IMR-90 (cell line): Measurements from ENCODE around the gene ANKFY1. TPM values are rescaled to one million over a fixed set of nuclear protein-coding genes. Genes with fewer than 3 reads are reported as not detected.

Source experiments
- ATAC-seq: fragments of 200-7000 bp; cut with Tn5 transposase; 2 replicates; pipeline ENCODE4 v1.9.1; 2020; ENCODE audit warnings: low read depth, mild to moderate bottlenecking, moderate library complexity
- BruUV-seq: library from RNA; stranded (reverse); fragments of 400-500 nt; replicated peaks from 2 replicates; lab custom pipeline; 2021; lab: Mats Ljungman, UMichigan
- CTCF ChIA-PET: fragments of 300-600 bp; formaldehyde crosslinking; extraction: SDS; loops from one replicate; lab custom pipeline; 2021; ENCODE audit warnings: antibody characterized with exemption; lab: Yijun Ruan, JAX
- POLR2A ChIA-PET: fragments of 300-600 bp; sonication (Branson Sonifier 250); formaldehyde crosslinking; loops from one replicate; lab custom pipeline; 2022; ENCODE audit warnings: antibody characterized with exemption; ENCODE audit not compliant: unreplicated experiment; lab: Charles Lee
- DNase-seq: peaks from one replicate; pipeline ENCODE4 v3.0.0; 2013
- H2AFZ ChIP-seq: replicated peaks from 2 replicates; pipeline ENCODE3; 2013; ENCODE audit warnings: low read length, mild to moderate bottlenecking; ENCODE audit not compliant: poor library complexity
- H2AK5ac ChIP-seq: 2 replicates; pipeline ENCODE4 v1.6.1; 2013; ENCODE audit warnings: low read depth, low read length, inconsistent platforms
- H2AK9ac ChIP-seq: replicated peaks from 2 replicates; pipeline ENCODE3; 2013; ENCODE audit warnings: mild to moderate bottlenecking, low read depth, low read length, moderate library complexity; ENCODE audit not compliant: poor library complexity
- H2BK120ac ChIP-seq: 2 replicates; pipeline ENCODE4 v1.6.1; 2013; ENCODE audit warnings: low read depth, low read length, inconsistent platforms
- H2BK15ac ChIP-seq: 3 replicates; pipeline ENCODE4 v1.6.1; 2013; ENCODE audit warnings: low read depth, low read length, inconsistent platforms
- H2BK20ac ChIP-seq: 2 replicates; pipeline ENCODE4 v1.6.1; 2013; ENCODE audit warnings: low read depth, mild to moderate bottlenecking, inconsistent platforms, low read length, moderate library complexity
- H2BK5ac ChIP-seq: 2 replicates; pipeline ENCODE4 v1.6.1; 2013; ENCODE audit warnings: mild to moderate bottlenecking, low read depth, low read length, inconsistent platforms; ENCODE audit not compliant: poor library complexity, severe bottlenecking
- H3K14ac ChIP-seq: replicated peaks from 2 replicates; pipeline ENCODE4 v1.6.1; 2013; ENCODE audit warnings: low read depth, low read length, inconsistent platforms
- H3K18ac ChIP-seq: 2 replicates; pipeline ENCODE4 v1.6.1; 2013; ENCODE audit warnings: low read depth, low read length, control low read depth
- H3K23ac ChIP-seq: 2 replicates; pipeline ENCODE4 v1.6.1; 2013; ENCODE audit warnings: low read depth, low read length, inconsistent platforms
- H3K27ac ChIP-seq: 2 replicates; pipeline ENCODE4 v1.5.1; 2013; ENCODE audit warnings: mild to moderate bottlenecking, control low read depth, low read length; ENCODE audit not compliant: insufficient read depth
- H3K27me3 ChIP-seq: 2 replicates; pipeline ENCODE4 v1.6.1; 2013; ENCODE audit warnings: low read length; ENCODE audit not compliant: control insufficient read depth, insufficient read depth
- H3K36me3 ChIP-seq: 2 replicates; pipeline ENCODE4 v1.6.1; 2013; ENCODE audit warnings: low read length, mixed read lengths; ENCODE audit not compliant: control insufficient read depth, insufficient read depth
- H3K4ac ChIP-seq: 2 replicates; pipeline ENCODE4 v1.6.1; 2013; ENCODE audit warnings: low read depth, low read length, inconsistent platforms
- H3K4me1 ChIP-seq: 2 replicates; pipeline ENCODE4 v1.6.1; 2013; ENCODE audit warnings: low read length, mixed read lengths; ENCODE audit not compliant: control insufficient read depth, insufficient read depth
- H3K4me2 ChIP-seq: 2 replicates; pipeline ENCODE4 v1.6.1; 2013; ENCODE audit warnings: low read depth, mild to moderate bottlenecking, control low read depth, low read length, moderate library complexity
- H3K4me3 ChIP-seq: 2 replicates; pipeline ENCODE4 v1.5.1; 2013; ENCODE audit warnings: low read depth, mild to moderate bottlenecking, control low read depth, low read length, moderate library complexity; ENCODE audit not compliant: insufficient read depth
- H3K56ac ChIP-seq: 2 replicates; pipeline ENCODE4 v1.6.1; 2013; ENCODE audit warnings: low read length, inconsistent platforms; ENCODE audit not compliant: insufficient read depth; ENCODE audit errors: extremely low read depth
- H3K79me1 ChIP-seq, 2 experiments: 2 replicates each; pipeline ENCODE4 v1.6.1; 2013; ENCODE audit warnings: low read length in 2 of 2, inconsistent platforms in 1 of 2, low read depth in 1 of 2
- H3K9ac ChIP-seq: 2 replicates; pipeline ENCODE4 v1.6.1; 2013; ENCODE audit warnings: low read depth, low read length, control low read depth
- H3K9me1 ChIP-seq: 2 replicates; pipeline ENCODE4 v1.6.1; 2013; ENCODE audit warnings: low read length, inconsistent platforms; ENCODE audit not compliant: insufficient read depth
- H3K9me3 ChIP-seq: 2 replicates; pipeline ENCODE4 v1.6.1; 2013; ENCODE audit warnings: low read length; ENCODE audit not compliant: control insufficient read depth, insufficient read depth
- H4K20me1 ChIP-seq: 2 replicates; pipeline ENCODE4 v1.6.1; 2013; ENCODE audit warnings: low read length, inconsistent platforms; ENCODE audit not compliant: insufficient read depth
- H4K5ac ChIP-seq: 2 replicates; pipeline ENCODE4 v1.6.1; 2013; ENCODE audit warnings: mild to moderate bottlenecking, low read depth, low read length, control low read depth
- H4K8ac ChIP-seq, 2 experiments: 2 replicates each; pipeline ENCODE4 v1.6.1; 2013; ENCODE audit warnings: low read depth in 2 of 2, low read length in 2 of 2, control low read depth in 1 of 2, inconsistent platforms in 1 of 2
- H4K91ac ChIP-seq: 2 replicates; pipeline ENCODE4 v1.6.1; 2013; ENCODE audit warnings: low read depth, low read length, inconsistent platforms; ENCODE audit not compliant: insufficient read depth
- BHLHE40 ChIP-seq: fragments of 150-350 bp; IDR thresholded peaks from 2 replicates; pipeline ENCODE4 v1.6.1; 2016; ENCODE audit warnings: mild to moderate bottlenecking, low read depth, low read length
- CEBPB ChIP-seq: IDR thresholded peaks from 2 replicates; pipeline ENCODE4 v1.6.1; 2012; ENCODE audit warnings: low read depth, low read length, improper control_type of control experiment
- CHD1 ChIP-seq: IDR thresholded peaks from 2 replicates; pipeline ENCODE4 v1.6.1; 2012; ENCODE audit warnings: low read depth, low read length, improper control_type of control experiment
- CTCF ChIP-seq: conservative IDR thresholded peaks from 2 replicates; pipeline ENCODE4 v1.5.1; 2012; ENCODE audit warnings: mild to moderate bottlenecking, low read depth, low read length, improper control_type of control experiment
- ELK1 ChIP-seq: fragments of 150-350 bp; IDR thresholded peaks from 2 replicates; pipeline ENCODE4 v1.6.1; 2016; ENCODE audit warnings: low read depth, mild to moderate bottlenecking, low read length, moderate library complexity, borderline replicate concordance
- FOS ChIP-seq: fragments of 150-350 bp; IDR thresholded peaks from 2 replicates; pipeline ENCODE4 v1.6.1; 2016; ENCODE audit warnings: low read depth, low read length
- MAFK ChIP-seq: IDR thresholded peaks from 2 replicates; pipeline ENCODE4 v1.6.1; 2012; ENCODE audit warnings: low read depth, low read length, improper control_type of control experiment
- MAZ ChIP-seq: IDR thresholded peaks from 2 replicates; pipeline ENCODE4 v1.6.1; 2012; ENCODE audit warnings: low read depth, mild to moderate bottlenecking, low read length, improper control_type of control experiment, moderate library complexity, borderline replicate concordance
- MXI1 ChIP-seq: IDR thresholded peaks from 2 replicates; pipeline ENCODE4 v1.6.1; 2012; ENCODE audit warnings: low read depth, mild to moderate bottlenecking, low read length, moderate library complexity, borderline replicate concordance
- NFE2L2 ChIP-seq: fragments of 150-350 bp; IDR thresholded peaks from 2 replicates; pipeline ENCODE4 v1.6.1; 2016; ENCODE audit warnings: low read depth, mild to moderate bottlenecking, low read length
- POLR2A ChIP-seq: IDR thresholded peaks from 2 replicates; pipeline ENCODE4 v1.6.1; 2012; ENCODE audit warnings: mild to moderate bottlenecking, low read depth, low read length
- RAD21 ChIP-seq: IDR thresholded peaks from 2 replicates; pipeline ENCODE4 v1.6.1; 2012; ENCODE audit warnings: low read length, improper control_type of control experiment
- RCOR1 ChIP-seq: IDR thresholded peaks from 2 replicates; pipeline ENCODE4 v1.6.1; 2012; ENCODE audit warnings: mild to moderate bottlenecking, low read length, improper control_type of control experiment; ENCODE audit not compliant: insufficient replicate concordance
- RFX5 ChIP-seq: IDR thresholded peaks from 2 replicates; pipeline ENCODE4 v1.8.0; 2012; ENCODE audit warnings: low read depth, mild to moderate bottlenecking, low read length, moderate library complexity
- SMC3 ChIP-seq: fragments of 150-350 bp; IDR thresholded peaks from 2 replicates; pipeline ENCODE4 v1.6.1; 2016; ENCODE audit warnings: low read depth, mild to moderate bottlenecking, antibody characterized with exemption, low read length, moderate library complexity
- USF2 ChIP-seq: fragments of 150-350 bp; IDR thresholded peaks from 2 replicates; pipeline ENCODE4 v1.6.1; 2017; ENCODE audit warnings: mild to moderate bottlenecking, antibody characterized with exemption, low read length, low read depth
- WGBS, 2 experiments: methylation state at CpG; one replicate each; pipeline versions ENCODE4 v1.1.5 to v1.1.7; 2013; ENCODE audit warnings: missing lambda C conversion rate in 2 of 2; ENCODE audit not compliant: insufficient read length in 1 of 2; ENCODE audit errors: extremely low coverage in 2 of 2; 5-methylcytosine and 5-hydroxymethylcytosine counted together
- dilution Hi-C: fragments of 300-500 bp; cut with HindIII; formaldehyde crosslinking; loops from one replicate; pipeline ENCODE4 v1.14.3; 2018; ENCODE audit warnings: low sequenced_read_pairs; ENCODE audit not compliant: unreplicated experiment
- in situ Hi-C: fragments of 300-500 bp; cut with MboI; formaldehyde crosslinking; loops from 3 replicates; pipeline ENCODE4 v1.14.3; 2019; ENCODE audit warnings: low sequenced_read_pairs, inconsistent platforms, mixed read lengths
- intact Hi-C: fragments of 100-400 bp; cut with micrococcal nuclease; formaldehyde crosslinking; loops from 2 replicates; pipeline ENCODE4 v1.10.0; 2022
- polyA plus RNA-seq, 3 experiments: library from polyadenylated mRNA; depleted of rRNA; stranded (reverse); fragments of >200 nt; gene quantifications; 2 replicates each; pipeline ENCODE4 v1.2.3, GENCODE V29; 2012; ENCODE audit warnings: low replicate concordance in 1 of 3
- total RNA-seq: library from RNA; depleted of rRNA; stranded (reverse); fragments of >200 nt; gene quantifications from 2 replicates; pipeline ENCODE4 v1.2.3, GENCODE V29; 2012

ANKFY1 gene
- total and polyA plus RNA-seq, 2 of the 4 experiments (the other 2 are of a cell fraction): 32.3 to 48.9 TPM

- H3K4me3 ChIP-seq: no peak overlapping the region
- POLR2A ChIA-PET: no interaction called here
- no peak overlapping the region for H2AFZ ChIP-seq
- no peak overlapping the region for H4K8ac ChIP-seq
- no peak overlapping the region for H2AK5ac ChIP-seq
- DNase-seq (no peak), ATAC-seq (no peak)
- CTCF ChIA-PET: no interaction called here
- H3K4me1 ChIP-seq: peaks cover 2% of the 10 kb centered on the region; the same call in 1 of the 2 replicates
- no peak overlapping the region for H2AK9ac ChIP-seq
- no peaks in the 10 kb centered on the region for H3K9me3 ChIP-seq
- no peak overlapping the region for H3K9ac ChIP-seq
- no peak overlapping the region for H3K18ac ChIP-seq
- intact Hi-C loops (no loop called here), dilution Hi-C loops (no loop called here), in situ Hi-C loops (loop anchor here (5.0 kb wide), 1 partner anchor 205 kb away; no protein-coding TSS in a partner anchor)
- peaks cover 15% of the 10 kb centered on the region for H4K20me1 ChIP-seq
- no peaks in the 10 kb centered on the region for H3K27me3 ChIP-seq
- peaks cover 23% of the 10 kb centered on the region for H3K36me3 ChIP-seq
- no peak overlapping the region for H4K91ac ChIP-seq
- 100% methylated on average over 1 of the region's 10 CpGs; no CpG with 5 or more reads in 1 of the 2 experiments for WGBS, 2 experiments
- H3K56ac ChIP-seq: no peak overlapping the region
- H3K4me2 ChIP-seq: no peak overlapping the region
- H2BK20ac ChIP-seq: no peak overlapping the region
- H3K9me1 ChIP-seq: no peaks in the 10 kb centered on the region
- H3K14ac ChIP-seq: no peak overlapping the region
- H3K27ac ChIP-seq: no peak overlapping the region
- no peak overlapping the region for H4K5ac ChIP-seq
- no TSS peak for BruUV-seq
- H3K79me1 ChIP-seq: peaks cover 20 to 44% of the 10 kb centered on the region in 2 experiments
- H3K23ac ChIP-seq: no peak overlapping the region
- no peak overlapping the region for H3K4ac ChIP-seq
- H2BK120ac ChIP-seq: no peak overlapping the region
- H2BK5ac ChIP-seq: no peak overlapping the region
- H2BK15ac ChIP-seq: no peak overlapping the region
- TF ChIP-seq RAD21 (no peak), FOS (no peak), RFX5 (no peak), NFE2L2 (no peak), BHLHE40 (no peak), CTCF (no peak), MAFK (no peak), MXI1 (no peak), RCOR1 (no peak), CHD1 (no peak), MAZ (no peak), USF2 (no peak), CEBPB (no peak), POLR2A (no peak), ELK1 (no peak), SMC3 (no peak)
These were observed 56.8 kb downstream of the ANKFY1 start for GRCh38 chr17:4206962-4207361.
